Measurements from ENCODE around the gene UCN.

- TF ChIP-seq CTCF (IDR thresholded peaks at IDR 0.05), result no peak
- no peak for TF ChIP-seq EZH2 (IDR thresholded peaks at IDR 0.05; ENCODE audit: borderline replicate concordance, insufficient read depth, low read depth, low read length, poor library complexity, severe bottlenecking)
Measured at GRCh38 chr2:27306136-27306535, 2.1 kb downstream of the UCN start.
